ENCODE measurements around the gene CADM2.
"Not testable (repeated sequence)": the region's sequence is repeated elsewhere in the genome, so short reads cannot be mapped to it uniquely, and the experiment has no call there.

Gene CADM2

GRCh38 chr3:85939074-85939482 is 980.3 kb downstream of the CADM2 start:
- DNase-seq = no peak

GRCh38 chr3:85950435-85950834 is 991.6 kb downstream of the CADM2 start:
- no peak for DNase-seq
- no peak for ATAC-seq

More at GRCh38 chr3:85939074-85939482, 980.3 kb downstream of the CADM2 start:
- ATAC-seq = no peak

- no peak for ATAC-seq
- DNase-seq = no peak
Observed at GRCh38 chr3:85960793-85961192, 1002.0 kb downstream of the CADM2 start.

DNA sequence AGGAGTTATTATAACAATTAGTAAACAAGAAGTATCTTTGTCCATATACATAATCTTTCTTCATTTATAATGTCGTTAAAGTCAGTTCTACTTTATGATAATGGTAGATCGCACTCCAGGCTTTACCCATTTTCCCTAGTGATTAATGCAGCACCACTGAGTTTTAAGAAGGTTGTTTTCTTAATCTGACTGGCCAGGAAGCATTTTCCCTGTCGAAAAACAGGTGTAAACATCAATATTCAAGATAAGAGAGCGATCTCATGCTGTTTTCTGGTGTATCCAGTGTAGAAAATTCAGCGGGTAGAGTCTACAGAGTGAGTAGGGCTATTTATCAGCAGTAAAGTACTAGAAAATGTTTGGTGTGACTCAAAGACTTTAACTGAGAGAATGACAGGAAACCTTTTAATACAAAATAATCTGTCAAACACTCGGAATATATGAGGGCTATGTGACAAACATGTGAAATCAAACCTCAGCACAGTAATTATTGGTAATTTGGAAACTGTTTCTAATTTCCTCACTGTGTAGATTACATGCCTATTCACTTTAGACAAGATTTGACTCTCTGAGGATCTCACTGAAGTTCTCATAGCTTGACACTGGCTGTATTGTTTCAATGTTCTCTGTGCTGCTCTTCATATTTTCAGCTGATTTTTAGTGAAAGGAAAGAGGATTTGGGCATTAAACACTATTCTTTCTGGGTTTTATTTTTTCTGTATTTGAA is 1019.0 kb downstream of the CADM2 start:
- ATAC-seq = no peak

GRCh38 chr3:85979034-85979433 is 1020.2 kb downstream of the CADM2 start:
- DNase-seq = no peak
- ATAC-seq = no peak

More for the DNA sequence above, 1019.0 kb downstream of the CADM2 start:
- no peak for DNase-seq

GRCh38 chr3:85989581-85989980 is 1030.8 kb downstream of the CADM2 start:
- ATAC-seq, DNase-seq: not testable (repeated sequence)

DNA sequence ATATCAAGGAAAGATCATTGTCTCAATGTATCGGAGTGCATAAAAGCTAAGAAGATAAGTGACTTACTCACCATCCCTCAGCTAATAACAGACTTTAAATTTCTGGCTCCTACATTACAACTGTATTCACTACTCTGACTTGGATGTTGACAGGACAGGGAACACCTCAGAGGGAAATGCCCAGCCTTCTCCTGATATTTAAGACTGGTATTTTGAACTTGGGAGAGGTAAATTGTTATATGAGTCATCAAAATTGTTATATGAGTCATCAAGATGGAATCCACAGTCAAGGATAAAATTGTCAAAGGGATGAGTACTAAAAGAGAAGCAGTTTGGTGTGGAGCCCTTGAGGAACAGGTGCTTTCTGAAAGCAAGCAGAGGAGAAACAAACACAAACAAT is 1070.8 kb downstream of the CADM2 start:
- DNase-seq (no peak), ATAC-seq (no peak)

DNA sequence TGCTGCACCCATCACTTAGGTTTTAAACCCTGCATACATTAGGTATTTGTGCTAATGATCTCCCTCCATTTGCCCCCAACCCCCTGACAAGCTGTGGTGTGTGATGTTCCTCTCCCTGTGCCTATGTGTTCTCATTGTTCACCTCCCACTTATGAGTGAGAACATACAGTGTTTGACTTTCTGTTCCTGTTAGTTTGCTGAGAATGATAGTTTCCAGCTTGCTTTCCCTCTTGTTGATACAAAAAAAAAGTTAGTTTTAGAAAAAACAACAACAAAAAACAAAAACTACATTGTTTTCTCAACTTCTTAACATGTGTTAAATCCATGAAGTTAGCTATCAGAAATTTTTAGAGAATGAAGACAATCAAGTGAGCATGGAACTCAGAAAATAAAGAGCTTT is 1079.1 kb downstream of the CADM2 start:
- ATAC-seq = no peak
- no peak for DNase-seq

DNA sequence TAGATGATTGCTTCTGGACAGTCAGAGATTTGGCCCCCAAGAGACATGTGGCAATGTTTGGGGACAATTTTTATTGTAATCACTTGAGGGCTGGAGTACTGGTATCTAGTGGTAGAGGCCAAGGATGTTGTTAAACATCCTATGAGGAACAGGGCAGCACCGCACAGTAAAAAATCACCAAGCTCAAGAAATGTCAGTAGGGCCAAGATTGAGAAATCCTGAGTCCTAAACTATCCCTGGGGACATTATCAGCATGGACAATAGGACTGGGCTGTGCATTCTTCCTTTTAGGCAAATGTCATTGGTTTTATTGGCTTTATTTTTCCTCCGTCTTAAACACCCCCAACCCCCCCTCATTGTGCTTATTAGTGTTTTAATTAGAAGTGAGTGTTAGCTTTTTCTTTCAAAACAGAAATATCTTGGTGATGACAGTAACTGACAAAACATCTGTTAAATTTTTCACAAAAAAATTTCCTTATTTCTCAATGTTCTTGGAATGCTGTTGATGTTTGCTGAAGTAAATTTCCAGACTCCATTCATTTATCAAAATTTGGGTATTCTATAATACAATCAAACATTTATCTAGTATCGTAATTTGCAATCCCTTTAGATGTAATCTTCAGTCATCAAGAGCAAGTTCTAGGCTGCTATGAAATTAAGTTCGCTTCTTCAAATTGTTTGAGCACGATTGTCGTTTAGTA is 1087.8 kb downstream of the CADM2 start:
- ATAC-seq (no peak), DNase-seq (no peak)

DNA sequence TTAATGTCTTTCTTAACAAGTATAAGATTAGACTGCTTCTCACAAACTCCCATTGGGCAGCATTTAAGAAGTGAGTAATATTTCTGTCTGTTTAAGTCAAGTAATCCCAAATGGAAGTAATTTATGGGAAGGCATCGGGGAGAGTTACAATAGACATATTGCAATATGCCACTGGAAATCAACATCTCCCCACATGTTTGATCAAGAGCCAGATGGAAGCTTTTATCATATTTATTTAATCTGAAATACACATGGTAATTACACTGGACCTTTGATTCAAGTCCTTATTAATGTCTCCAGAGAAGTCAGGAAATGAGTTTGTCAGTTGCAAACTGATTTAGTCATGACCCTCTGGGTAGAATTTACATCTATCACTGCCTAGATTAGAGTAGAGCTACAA is 1088.4 kb downstream of the CADM2 start:
- no peak for DNase-seq
- ATAC-seq = no peak

GRCh38 chr3:86051058-86051457 is 1092.3 kb downstream of the CADM2 start:
- ATAC-seq (no peak), DNase-seq (no peak)

DNA sequence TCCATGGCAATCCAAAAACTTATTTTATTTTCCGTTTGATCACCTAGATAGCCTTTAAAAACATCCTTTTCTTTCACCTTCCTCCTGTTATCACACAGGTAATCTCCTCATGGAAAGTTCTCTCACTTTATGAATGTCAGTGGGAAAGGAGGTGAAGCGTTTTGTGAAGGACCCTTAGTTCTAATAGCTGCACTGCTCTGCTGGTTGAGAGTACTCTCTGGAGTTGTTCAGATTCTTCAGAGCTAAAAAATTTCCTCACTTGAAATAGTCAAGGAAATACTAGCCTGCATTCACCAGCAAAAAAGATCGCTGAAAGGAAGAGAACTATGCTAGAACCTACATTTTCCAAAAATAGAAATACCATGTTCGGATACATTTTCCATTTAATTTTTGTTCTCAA is 1097.2 kb downstream of the CADM2 start:
- DNase-seq (no peak), ATAC-seq (no peak)

- ATAC-seq = no peak
- no peak for DNase-seq
Observed at GRCh38 chr3:86056962-86057361, 1098.2 kb downstream of the CADM2 start.

- ATAC-seq = no peak
- no peak for DNase-seq
Observed at GRCh38 chr3:86073799-86074198, 1115.0 kb downstream of the CADM2 start.

DNA sequence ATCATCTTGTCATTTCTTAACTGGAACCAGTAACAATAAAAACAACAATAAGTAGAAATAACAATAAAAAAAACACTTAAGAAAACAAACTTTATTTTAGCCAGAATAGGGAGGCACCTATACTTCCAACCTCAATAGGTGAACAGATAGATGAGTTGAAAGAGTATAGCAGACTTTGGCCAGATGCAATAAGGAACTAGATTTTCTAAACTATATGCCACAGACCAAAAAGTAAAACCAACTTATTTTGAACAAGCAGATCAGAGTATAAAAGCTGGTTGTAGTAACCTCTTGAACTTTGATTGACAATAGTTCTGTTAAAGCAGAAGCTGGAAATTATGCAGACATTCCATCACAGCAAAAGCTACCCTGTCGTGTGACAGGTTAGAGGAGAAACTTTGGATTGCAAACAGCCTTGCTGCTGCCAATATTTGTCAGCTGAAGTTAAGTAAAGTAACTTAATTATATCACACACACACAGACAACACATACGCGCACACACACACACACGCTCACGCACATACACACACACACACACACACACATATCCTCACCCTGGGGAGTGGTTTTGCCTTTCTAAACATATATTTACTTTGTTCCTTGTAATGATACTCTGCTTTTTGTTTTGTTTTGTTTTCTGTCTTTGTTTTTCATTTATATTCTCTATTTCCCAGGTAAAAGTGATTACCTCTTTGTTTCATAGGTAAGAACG is 1128.5 kb downstream of the CADM2 start:
- no peak for DNase-seq

DNA sequence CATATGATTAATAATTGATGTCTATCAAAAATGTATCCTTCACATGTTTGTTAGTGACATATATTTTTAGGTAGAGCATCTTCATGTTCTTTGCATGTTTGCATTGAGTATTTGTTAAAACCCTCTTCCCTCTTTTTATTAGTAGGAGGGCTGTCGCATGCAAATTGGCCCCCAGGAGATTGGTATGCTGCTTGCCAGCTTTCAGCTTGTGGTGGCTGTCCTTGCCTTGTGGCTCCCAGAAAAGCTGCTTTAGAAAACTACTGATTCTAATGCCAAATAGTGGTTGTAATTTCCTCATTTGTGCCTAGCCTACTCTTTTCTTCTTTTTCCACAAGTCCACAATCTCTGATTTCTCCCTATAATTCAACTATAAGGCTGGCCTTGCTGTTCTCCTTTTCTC is 1145.4 kb downstream of the CADM2 start:
- ATAC-seq = no peak

More for the DNA sequence above, 1128.5 kb downstream of the CADM2 start:
- no peak for ATAC-seq

GRCh38 chr3:86109434-86109833 is 1150.6 kb downstream of the CADM2 start:
- DNase-seq (no peak), ATAC-seq (no peak)

More for the DNA sequence above, 1145.4 kb downstream of the CADM2 start:
- DNase-seq = no peak
